Epithelial cell of proximal tubule (primary cell): ENCODE data around the gene CHTOP. TPM values are rescaled to one million over a fixed set of nuclear protein-coding genes. Genes with fewer than 3 reads are reported as not detected.

Experiments
- DNase-seq: peaks from one replicate; pipeline ENCODE4 v3.0.0-alpha.2; 2011; ENCODE audit warnings: low read depth
- H3K4me3 ChIP-seq: 2 replicates; pipeline ENCODE4 v1.5.1; 2011; ENCODE audit warnings: low read depth, mild to moderate bottlenecking, low read length
- CTCF ChIP-seq: conservative IDR thresholded peaks from 2 replicates; pipeline ENCODE4 v1.5.1; 2012; ENCODE audit warnings: low read depth, mild to moderate bottlenecking, low read length
- total RNA-seq: library from RNA; depleted of rRNA; stranded (reverse); fragments of >200 nt; gene quantifications from 2 replicates; pipeline ENCODE4 v1.2.3, GENCODE V29; 2015

Gene CHTOP
- total RNA-seq, 1 donor from 2014 or later, result 64.7 TPM

GRCh38 chr1:153630384-153630783 lies 3.5 kb upstream of the CHTOP start:
- DNase-seq, result no peak
- no peak for TF ChIP-seq CTCF
- peak overlapping the region; percentile 87 for H3K4me3 ChIP-seq

- peak overlapping the region; percentile 87 for H3K4me3 ChIP-seq
- TF ChIP-seq CTCF, result no peak
- no peak for DNase-seq
Measured at GRCh38 chr1:153631047-153632022, 2.5 kb upstream of the CHTOP start.

- TF ChIP-seq CTCF, result no peak
- H3K4me3 ChIP-seq, result peak overlapping the region; percentile 97
Measured at GRCh38 chr1:153633161-153633753, 609 bp upstream of the CHTOP start.

GRCh38 chr1:153635872-153636271 lies 2.0 kb downstream of the CHTOP start:
- no peak for DNase-seq
- peak overlapping the region; percentile 97 for H3K4me3 ChIP-seq
- TF ChIP-seq CTCF, result no peak

More at GRCh38 chr1:153633161-153633753, 609 bp upstream of the CHTOP start:
- DNase-seq, result no peak

GRCh38 chr1:153636312-153636711 lies 2.4 kb downstream of the CHTOP start:
- no peak overlapping the region for H3K4me3 ChIP-seq
- no peak for TF ChIP-seq CTCF
- no peak for DNase-seq

- no peak overlapping the region for H3K4me3 ChIP-seq
- no peak for TF ChIP-seq CTCF
- no peak for DNase-seq
Measured at GRCh38 chr1:153638261-153638660, 4.4 kb downstream of the CHTOP start.
